ENCODE measurements around the gene NFE2L1.
A peak's percentile ranks its signal among the peaks of the same experiment; 100 is the strongest.

The NFE2L1 gene

GRCh38 chr17:48056879-48057278, 8.7 kb downstream of the NFE2L1 start:
- H3K36me3 ChIP-seq, result peaks cover 86 to 98% (median 94%) of the 10 kb centered on the region in 11 experiments
- H3K27me3 ChIP-seq, result no peaks in the 10 kb centered on the region
- H3K27ac ChIP-seq, result peak overlapping the region in 7 of 11 experiments; percentile 50 to 81 (median 70); a peak in 12 of 22 replicates
- H3K4me2 ChIP-seq, result peak overlapping the region in 4 of 11 experiments; percentile 75 to 96 (median 90); a peak in 5 of 22 replicates
- H4K20me1 ChIP-seq, result peaks cover 81 to 98% (median 96%) of the 10 kb centered on the region in 11 experiments
- no peak for TF ChIP-seq Cebpa-rat (IDR thresholded peaks at IDR 0.05)
- H3K9me3 ChIP-seq (replicated peaks in 1 of 11), result no peaks in the 10 kb centered on the region
- peak overlapping the region in 4 of 11 experiments; percentile 14 to 76 (median 58); a peak in 5 of 22 replicates for H3K9ac ChIP-seq
- peaks cover 37 to 79% (median 44%) of the 10 kb centered on the region in 10 experiments for H3K4me1 ChIP-seq
- H3K4me3 ChIP-seq, result no peak overlapping the region

GRCh38 chr17:48057626-48058025, 9.5 kb downstream of the NFE2L1 start:
- H3K4me1 ChIP-seq, result peaks cover 30 to 72% (median 37%) of the 10 kb centered on the region in 10 experiments
- peak overlapping the region in 2 of 11 experiments; percentile 95 to 96; a peak in 4 of 22 replicates for H3K4me2 ChIP-seq
- no peak for TF ChIP-seq Cebpa-rat (IDR thresholded peaks at IDR 0.05)
- H3K9ac ChIP-seq, result peak overlapping the region in 2 of 11 experiments; percentile 62 to 76; a peak in 4 of 22 replicates
- H3K4me3 ChIP-seq, result no peak overlapping the region
- peaks cover 88 to 98% (median 94%) of the 10 kb centered on the region in 11 experiments for H3K36me3 ChIP-seq
- peaks cover 81 to 98% (median 96%) of the 10 kb centered on the region in 11 experiments for H4K20me1 ChIP-seq
- H3K27ac ChIP-seq, result peak overlapping the region in 2 of 11 experiments; percentile 77 to 81; a peak in 2 of 22 replicates
- H3K27me3 ChIP-seq, result no peaks in the 10 kb centered on the region
- H3K9me3 ChIP-seq (replicated peaks in 1 of 11), result no peaks in the 10 kb centered on the region

GRCh38 chr17:48058393-48059124, 10.4 kb downstream of the NFE2L1 start:
- no peak for TF ChIP-seq Cebpa-rat (IDR thresholded peaks at IDR 0.05)
- H3K9ac ChIP-seq, result peak overlapping the region in 3 of 11 experiments; percentile 5 to 76 (median 10); a peak in 1 of 22 replicates
- peaks cover 21 to 63% (median 28%) of the 10 kb centered on the region in 10 experiments for H3K4me1 ChIP-seq
- H3K4me3 ChIP-seq, result no peak overlapping the region
- H3K27me3 ChIP-seq, result no peaks in the 10 kb centered on the region
- peak overlapping the region in 3 of 11 experiments; percentile 20 to 43 (median 32); a peak in 4 of 22 replicates for H3K27ac ChIP-seq
- H3K4me2 ChIP-seq, result peak overlapping the region in 3 of 11 experiments; percentile 41 to 96 (median 95); a peak in 6 of 22 replicates
- no peaks in the 10 kb centered on the region for H3K9me3 ChIP-seq (replicated peaks in 1 of 11)
- peaks cover 92 to 98% (median 94%) of the 10 kb centered on the region in 11 experiments for H3K36me3 ChIP-seq
- peaks cover 81 to 98% (median 92%) of the 10 kb centered on the region in 11 experiments for H4K20me1 ChIP-seq

- peaks cover 91 to 98% (median 94%) of the 10 kb centered on the region in 11 experiments for H3K36me3 ChIP-seq
- H3K9ac ChIP-seq, result peak overlapping the region in 1 of 11 experiments; percentile 29; a peak in 1 of 22 replicates
- H3K4me1 ChIP-seq, result peaks cover 14 to 56% (median 21%) of the 10 kb centered on the region in 10 experiments
- no peaks in the 10 kb centered on the region for H3K27me3 ChIP-seq
- no peaks in the 10 kb centered on the region for H3K9me3 ChIP-seq (replicated peaks in 1 of 11)
- peaks cover 81 to 98% (median 92%) of the 10 kb centered on the region in 11 experiments for H4K20me1 ChIP-seq
- no peak for TF ChIP-seq Cebpa-rat (IDR thresholded peaks at IDR 0.05)
- H3K4me3 ChIP-seq, result no peak overlapping the region
- peak overlapping the region in 1 of 11 experiments; percentile 96; a peak in 1 of 22 replicates for H3K4me2 ChIP-seq
- H3K27ac ChIP-seq, result no peak overlapping the region
These were observed 11.0 kb downstream of the NFE2L1 start for GRCh38 chr17:48059125-48059668.

- Histone ChIP-seq H4K20me1 (peaks cover 82 to 98% (median 93%) of the 10 kb centered on the region in 11 experiments), H3K9ac (no peak overlapping the region; a peak in 1 of 22 replicates), H3K27me3 (no peaks in the 10 kb centered on the region)
These were observed 12.1 kb downstream of the NFE2L1 start for GRCh38 chr17:48060249-48060648.

GRCh38 chr17:48062273-48062672, 14.1 kb downstream of the NFE2L1 start:
- no peak overlapping the region for H3K4me3 ChIP-seq
- no peak overlapping the region for H3K27ac ChIP-seq
- H3K9ac ChIP-seq, result no peak overlapping the region
- no peaks in the 10 kb centered on the region for H3K27me3 ChIP-seq
- no peak for TF ChIP-seq Cebpa-rat (IDR thresholded peaks at IDR 0.05)
- H4K20me1 ChIP-seq, result peaks cover 65 to 98% (median 91%) of the 10 kb centered on the region in 11 experiments
- peaks cover 95 to 99% (median 97%) of the 10 kb centered on the region in 11 experiments for H3K36me3 ChIP-seq
- H3K9me3 ChIP-seq (replicated peaks in 1 of 11), result no peaks in the 10 kb centered on the region
- H3K4me2 ChIP-seq, result no peak overlapping the region
- peaks cover 0 to 25% (median 0%) of the 10 kb centered on the region in 10 experiments; a peak in 7 of 20 replicates for H3K4me1 ChIP-seq

More at GRCh38 chr17:48060249-48060648, 12.1 kb downstream of the NFE2L1 start:
- H3K4me2 ChIP-seq, result no peak overlapping the region
- no peaks in the 10 kb centered on the region for H3K9me3 ChIP-seq (replicated peaks in 1 of 11)
- peaks cover 9 to 46% (median 14%) of the 10 kb centered on the region in 10 experiments for H3K4me1 ChIP-seq
- peaks cover 95 to 99% (median 97%) of the 10 kb centered on the region in 11 experiments for H3K36me3 ChIP-seq
- no peak overlapping the region for H3K27ac ChIP-seq
- TF ChIP-seq Cebpa-rat (IDR thresholded peaks at IDR 0.05), result no peak
- H3K4me3 ChIP-seq, result no peak overlapping the region

- Histone ChIP-seq H3K4me3 (no peak overlapping the region), H3K4me1 (peaks cover 0 to 2% (median 0%) of the 10 kb centered on the region in 10 experiments; a peak in 2 of 20 replicates), H3K27me3 (no peaks in the 10 kb centered on the region), H3K4me2 (no peak overlapping the region), H3K36me3 (peaks cover 93 to 99% (median 97%) of the 10 kb centered on the region in 11 experiments), H3K27ac (no peak overlapping the region), H3K9ac (no peak overlapping the region), H4K20me1 (peaks cover 48 to 91% (median 81%) of the 10 kb centered on the region in 11 experiments; a peak in 21 of 22 replicates), H3K9me3 (replicated peaks in 1 of 11) (no peaks in the 10 kb centered on the region)
- TF ChIP-seq Cebpa-rat (IDR thresholded peaks at IDR 0.05), result no peak
These were observed 16.5 kb downstream of the NFE2L1 start for GRCh38 chr17:48064638-48065037.

GRCh38 chr17:48066192-48066591, 18.0 kb downstream of the NFE2L1 start:
- Histone ChIP-seq H3K27ac (no peak overlapping the region), H3K4me2 (no peak overlapping the region)
- no peak for TF ChIP-seq Cebpa-rat (IDR thresholded peaks at IDR 0.05)

GRCh38 chr17:48066656-48067055, 18.5 kb downstream of the NFE2L1 start:
- TF ChIP-seq Cebpa-rat (IDR thresholded peaks at IDR 0.05), result no peak
- no peaks in the 10 kb centered on the region; a peak in 1 of 20 replicates for H3K4me1 ChIP-seq
- H3K27me3 ChIP-seq, result no peaks in the 10 kb centered on the region
- H3K4me3 ChIP-seq, result no peak overlapping the region
- H4K20me1 ChIP-seq, result peaks cover 36 to 88% (median 69%) of the 10 kb centered on the region in 11 experiments; a peak in 21 of 22 replicates
- peaks cover 95 to 100% (median 98%) of the 10 kb centered on the region in 11 experiments for H3K36me3 ChIP-seq
- H3K27ac ChIP-seq, result no peak overlapping the region
- H3K9me3 ChIP-seq (replicated peaks in 1 of 11), result no peaks in the 10 kb centered on the region
- no peak overlapping the region for H3K9ac ChIP-seq
- no peak overlapping the region for H3K4me2 ChIP-seq

More at GRCh38 chr17:48066192-48066591, 18.0 kb downstream of the NFE2L1 start:
- Histone ChIP-seq H4K20me1 (peaks cover 38 to 88% (median 70%) of the 10 kb centered on the region in 11 experiments; a peak in 21 of 22 replicates), H3K27me3 (no peaks in the 10 kb centered on the region), H3K4me1 (no peaks in the 10 kb centered on the region; a peak in 1 of 20 replicates), H3K9me3 (replicated peaks in 1 of 11) (no peaks in the 10 kb centered on the region), H3K9ac (no peak overlapping the region), H3K36me3 (peaks cover 94 to 100% (median 97%) of the 10 kb centered on the region in 11 experiments), H3K4me3 (no peak overlapping the region)

All from BLaER1 treated with 17β-estradiol and CSF1 and Interleukin-3, amounts not matched to agents 10 nM and 100 nM (cell line).